Endothelial cell of hepatic sinusoid (primary cell): ENCODE data around the gene PCNX4.

Experiments used
- in situ Hi-C: cut with HindIII; loops from 2 replicates; pipeline ENCODE4 v1.10.0; 2017; ENCODE audit warnings: low sequenced_read_pairs

PCNX4 gene

DNA sequence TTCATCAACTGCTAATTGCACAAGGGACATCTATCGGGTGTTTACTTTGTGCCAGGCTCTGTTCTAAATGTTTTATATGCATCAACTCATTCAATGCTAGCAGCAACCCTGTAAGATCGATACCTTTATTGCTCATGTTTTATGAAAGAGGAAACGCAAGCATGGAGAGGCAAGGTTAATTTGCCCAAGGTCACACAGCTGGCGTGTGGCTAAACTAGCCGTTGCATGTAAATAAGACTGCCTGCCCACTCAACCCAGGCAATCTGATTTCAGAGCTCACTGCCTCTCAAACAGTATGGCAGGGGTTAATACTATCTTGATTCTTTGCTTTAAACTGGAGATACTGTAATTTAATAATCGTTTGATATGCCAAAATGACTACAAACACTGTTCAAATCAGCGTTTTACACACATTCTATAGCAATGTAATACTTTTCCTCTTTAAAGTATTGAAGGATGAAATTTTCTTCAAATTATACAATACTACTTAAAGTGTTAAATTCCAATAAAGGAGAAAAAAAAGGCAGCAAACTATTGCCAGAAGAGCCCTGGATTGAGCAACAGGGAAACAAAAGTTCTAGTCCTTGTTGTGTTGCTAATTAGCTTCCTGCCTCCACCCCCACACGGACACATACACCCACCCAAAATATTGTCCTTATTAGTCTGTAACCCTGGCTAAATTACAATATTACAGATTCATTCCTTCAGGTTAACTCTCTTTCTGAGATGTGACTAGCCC is 112.5 kb downstream of the PCNX4 start:
- in situ Hi-C loops: no loop called here

DNA sequence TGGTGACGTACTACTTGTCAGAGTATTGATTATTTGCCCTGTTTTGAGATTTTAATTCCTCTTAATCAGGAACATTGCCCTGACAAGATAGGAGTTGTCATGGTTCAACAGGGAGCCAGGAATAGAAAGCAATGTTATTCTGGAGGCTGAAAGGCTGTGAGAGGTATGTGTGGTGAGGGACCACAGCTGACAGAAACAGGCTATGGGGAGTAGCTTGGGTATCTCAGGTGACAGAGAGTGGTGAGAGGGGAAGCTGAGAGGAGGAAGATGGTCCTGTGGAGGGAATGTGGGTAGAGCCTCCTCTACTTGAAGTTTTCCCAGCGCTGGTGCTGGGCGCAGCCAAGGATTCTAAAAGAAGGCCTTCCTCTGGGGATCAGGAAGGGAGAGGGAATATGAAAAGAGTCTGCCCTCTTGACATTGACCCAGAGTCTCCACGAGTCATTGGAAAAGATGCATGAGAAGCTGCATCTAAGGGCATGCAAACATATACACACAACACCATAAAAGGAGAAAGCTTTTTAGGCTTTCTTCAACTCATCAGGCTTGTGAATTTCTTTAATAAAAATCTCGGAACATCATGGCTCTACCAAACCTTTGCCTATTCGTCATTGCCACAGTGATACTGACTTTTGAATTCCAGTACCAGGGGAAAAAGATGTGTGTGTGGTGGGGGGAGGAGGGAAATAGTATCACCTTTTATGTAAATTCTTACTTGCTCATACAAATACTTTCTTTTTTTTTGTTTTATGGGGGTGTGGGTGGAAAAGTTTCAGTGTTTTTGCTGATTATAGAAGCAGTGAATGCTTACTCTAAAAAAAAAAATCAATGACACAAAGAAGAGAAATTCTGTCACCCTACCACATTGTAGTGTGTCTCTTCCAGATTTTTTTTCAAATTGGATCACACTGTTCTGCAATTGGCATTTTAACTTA is 113.4 kb downstream of the PCNX4 start:
- in situ Hi-C loops: no loop called here

DNA sequence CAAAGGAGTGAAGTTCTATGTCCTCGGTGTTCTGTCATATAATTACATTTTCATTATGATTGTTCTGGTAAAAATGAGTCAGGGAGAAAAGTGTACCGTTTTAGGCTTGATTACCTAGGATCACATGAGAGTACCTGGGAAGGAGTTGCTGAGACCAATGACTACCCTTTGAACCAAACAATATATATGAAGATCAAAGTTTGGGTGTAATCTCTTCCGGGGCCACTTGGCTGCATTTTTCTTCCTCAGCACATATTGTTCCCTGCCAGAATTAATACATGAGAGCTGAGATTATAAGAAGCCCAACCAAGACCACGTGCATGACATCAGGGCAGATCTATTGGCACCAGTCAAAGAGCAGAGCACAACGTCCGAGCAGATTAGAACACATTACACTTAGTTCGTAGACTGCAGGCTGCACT is 114.5 kb downstream of the PCNX4 start:
- in situ Hi-C loops: no loop called here

DNA sequence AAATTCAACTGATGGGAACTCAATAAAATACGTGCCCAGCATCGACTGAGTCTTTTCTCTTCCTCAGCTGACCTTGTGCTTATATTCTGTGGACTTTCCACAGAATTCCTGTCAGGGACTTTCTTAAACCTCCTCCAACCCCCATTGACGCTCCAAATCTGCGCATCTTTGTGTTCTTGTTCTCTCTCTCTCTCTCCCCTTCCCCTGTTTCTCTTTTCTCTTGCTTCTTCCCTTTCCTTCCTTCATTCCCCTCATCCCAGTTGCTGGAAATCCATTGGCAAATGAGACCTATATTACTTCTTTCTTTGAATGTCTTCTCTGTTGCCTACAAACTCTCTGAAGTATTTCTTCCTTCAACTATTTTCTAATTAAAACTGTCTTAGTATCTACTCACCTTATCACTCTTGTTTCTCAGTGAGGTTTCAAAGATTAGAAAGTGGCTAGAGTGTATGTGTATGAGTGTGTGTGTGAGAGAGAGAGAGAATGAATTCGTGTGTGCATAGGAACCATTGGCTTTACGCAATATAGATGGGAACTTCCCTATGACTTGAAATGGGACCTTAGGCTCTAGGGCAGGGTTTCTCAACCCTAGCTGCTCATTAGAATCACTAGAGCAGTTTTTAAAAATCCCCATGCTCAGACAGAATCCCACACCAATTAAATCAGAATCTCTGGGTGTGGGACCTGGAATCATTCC is 115.3 kb downstream of the PCNX4 start:
- in situ Hi-C loops: no loop called here

- in situ Hi-C loops: no loop called here
Observed at GRCh38 chr14:60210703-60211102, 119.0 kb downstream of the PCNX4 start.

DNA sequence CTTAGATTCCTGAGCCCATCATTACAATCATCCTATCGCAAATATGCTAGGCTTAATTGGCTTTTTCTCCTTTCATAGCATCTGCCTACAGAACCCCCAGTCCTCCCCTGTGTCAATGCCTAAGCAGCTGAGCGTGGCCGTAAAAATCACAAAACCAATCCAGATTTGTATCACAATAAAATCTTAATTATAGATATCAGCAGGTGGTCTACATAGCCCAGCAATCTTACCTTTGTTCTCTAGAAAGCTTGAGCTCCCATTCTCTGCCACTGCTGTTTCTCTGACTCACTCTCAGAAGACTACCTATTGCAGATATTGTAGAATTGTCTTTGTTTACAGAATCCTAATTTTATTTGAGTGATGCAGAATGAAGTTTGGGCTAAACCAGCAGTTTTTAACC is 119.4 kb downstream of the PCNX4 start:
- in situ Hi-C loops: no loop called here

DNA sequence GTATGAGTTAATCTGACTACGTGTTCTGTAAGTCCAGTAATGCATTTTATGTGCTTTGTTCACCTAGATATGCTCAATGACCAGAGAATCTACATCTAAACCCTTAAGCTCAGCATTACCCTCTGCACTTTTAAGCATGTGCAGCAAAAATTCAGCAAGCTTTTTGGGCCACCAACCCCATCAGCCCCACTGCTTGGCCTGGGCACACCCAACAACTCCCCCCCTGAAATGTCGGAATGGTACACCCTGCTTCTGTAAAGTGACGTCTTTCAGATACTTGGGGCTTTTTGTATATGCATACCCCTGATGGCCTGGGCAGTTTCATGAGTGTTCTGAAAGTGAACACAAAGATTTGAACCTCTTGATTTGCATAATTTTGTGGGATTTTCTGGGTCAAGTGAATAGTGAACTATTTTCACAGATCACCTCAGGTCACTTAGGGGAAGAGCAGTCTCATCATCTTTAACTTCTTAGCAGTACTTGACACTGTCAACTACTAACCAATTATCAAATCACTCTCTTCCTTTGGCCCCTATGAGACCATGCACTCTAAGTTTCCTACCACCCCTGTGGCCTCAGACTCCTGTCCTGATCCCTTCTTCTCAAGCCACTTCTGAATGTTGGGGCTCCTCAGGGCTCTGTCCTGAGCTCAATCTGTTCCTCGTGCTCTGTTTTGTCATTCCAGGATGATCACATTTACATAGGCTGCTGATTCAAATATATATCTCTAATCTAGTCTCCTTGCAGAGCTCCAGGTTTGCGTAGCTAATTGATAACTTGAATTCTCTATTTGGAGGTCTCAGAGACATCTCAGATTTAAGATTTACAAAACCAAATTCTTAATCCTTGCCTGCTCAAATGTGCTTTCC is 121.0 kb downstream of the PCNX4 start:
- in situ Hi-C loops: no loop called here

DNA sequence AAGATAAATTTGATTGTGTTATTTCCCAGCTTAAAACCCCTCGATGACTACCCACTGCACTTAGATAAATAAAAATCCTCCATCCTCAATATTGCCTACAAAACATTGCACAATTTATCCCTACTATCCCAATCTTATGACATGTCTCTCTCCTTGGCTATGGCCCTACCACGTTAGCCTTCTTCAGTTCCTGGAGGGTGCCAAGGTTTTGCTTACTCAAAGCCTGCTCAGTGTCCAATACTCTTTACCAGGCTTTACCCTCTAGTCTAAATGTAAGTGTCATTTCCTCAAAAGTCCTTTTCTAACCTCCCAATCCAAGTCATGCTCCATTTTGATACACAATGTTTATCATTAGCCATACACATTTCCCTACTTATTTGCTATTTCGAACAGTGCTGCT is 122.3 kb downstream of the PCNX4 start:
- in situ Hi-C loops: no loop called here

DNA sequence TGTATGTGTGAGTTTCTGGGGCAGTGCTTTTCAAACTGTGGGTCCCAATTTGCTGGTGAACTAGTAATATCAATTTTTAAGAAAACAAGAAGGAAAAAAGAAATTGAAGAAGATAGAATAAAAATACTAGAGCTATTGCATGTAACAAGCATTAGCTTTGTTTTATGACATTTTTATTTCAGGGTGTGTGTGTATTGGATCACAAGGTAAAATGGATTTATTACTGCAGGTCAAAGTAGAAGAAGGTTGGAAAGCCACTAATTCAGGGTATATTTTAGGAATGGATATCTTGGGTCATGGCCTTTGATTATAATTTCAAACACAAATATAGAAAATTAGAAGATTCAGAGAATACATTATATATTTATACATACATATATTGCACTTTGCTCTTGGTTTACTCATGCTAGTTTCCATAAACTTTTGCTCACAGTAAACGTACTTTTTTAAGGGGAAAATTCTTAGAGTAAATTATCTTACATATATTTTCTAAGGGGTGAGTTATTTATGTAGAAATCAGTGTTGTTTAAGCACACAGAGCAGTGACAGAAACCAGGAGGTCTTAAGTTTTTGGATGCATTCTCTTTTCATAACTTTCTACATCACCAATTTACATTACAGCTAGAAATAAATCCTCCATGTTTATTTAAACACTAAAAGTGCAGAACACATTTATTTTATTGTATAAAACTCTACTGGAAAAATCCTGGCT is 122.8 kb downstream of the PCNX4 start:
- in situ Hi-C loops: no loop called here

DNA sequence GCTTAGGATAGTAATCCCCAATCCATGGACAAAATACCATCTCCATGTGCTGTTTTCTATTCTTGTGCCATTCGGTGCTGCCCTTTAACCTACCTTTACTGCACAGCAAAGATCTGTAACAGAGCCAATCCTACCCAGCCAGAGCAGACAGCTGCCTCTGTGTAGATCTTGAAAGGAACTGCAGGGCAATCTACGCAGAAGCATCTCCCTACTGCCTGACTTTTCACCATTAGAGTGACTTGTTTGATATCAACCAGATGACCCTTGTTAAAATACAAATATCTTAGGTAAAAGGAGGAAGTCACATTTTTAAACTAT is 123.4 kb downstream of the PCNX4 start:
- in situ Hi-C loops: no loop called here

DNA sequence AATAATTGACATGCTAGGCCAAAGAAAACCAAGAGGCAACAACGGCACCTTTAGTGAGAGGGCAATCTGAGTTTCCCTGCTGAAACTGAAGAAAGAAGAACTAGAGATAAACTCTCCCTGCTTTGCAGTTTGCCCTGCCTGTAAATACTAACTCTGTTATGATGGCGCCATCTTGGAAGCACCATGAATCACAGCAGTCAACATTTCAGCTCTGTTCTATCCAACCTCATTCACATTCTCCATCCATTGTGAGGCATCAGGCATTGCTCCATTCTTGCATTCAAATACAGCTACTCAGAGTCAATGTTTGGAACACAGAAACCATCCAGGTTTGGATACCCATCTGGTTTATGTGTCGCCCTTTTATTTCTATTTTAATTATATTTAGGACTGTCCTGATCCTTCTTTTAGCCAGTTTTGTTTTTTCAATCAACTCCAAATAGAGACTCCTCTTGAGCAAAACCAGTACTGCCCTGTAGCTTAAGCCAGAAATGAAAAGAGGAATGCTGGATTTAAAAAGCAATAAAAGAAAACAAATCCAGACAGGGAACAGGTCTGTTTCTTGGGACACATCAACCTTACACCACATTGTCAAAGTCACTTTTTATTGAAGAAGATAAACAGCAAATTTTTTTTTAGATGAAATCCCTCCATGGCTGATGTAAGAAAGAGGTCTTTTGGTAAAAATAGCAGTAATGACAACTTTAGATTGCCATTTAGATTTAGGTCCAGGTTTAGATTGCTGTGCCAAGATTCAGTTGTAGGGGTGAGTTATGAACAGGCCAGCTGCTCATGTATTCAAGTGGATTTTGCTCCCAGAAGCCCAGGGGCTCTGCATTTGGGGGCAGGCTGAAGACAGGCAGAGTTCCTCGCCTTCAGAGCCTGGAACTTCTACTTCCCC is 124.0 kb downstream of the PCNX4 start:
- in situ Hi-C loops: no loop called here

DNA sequence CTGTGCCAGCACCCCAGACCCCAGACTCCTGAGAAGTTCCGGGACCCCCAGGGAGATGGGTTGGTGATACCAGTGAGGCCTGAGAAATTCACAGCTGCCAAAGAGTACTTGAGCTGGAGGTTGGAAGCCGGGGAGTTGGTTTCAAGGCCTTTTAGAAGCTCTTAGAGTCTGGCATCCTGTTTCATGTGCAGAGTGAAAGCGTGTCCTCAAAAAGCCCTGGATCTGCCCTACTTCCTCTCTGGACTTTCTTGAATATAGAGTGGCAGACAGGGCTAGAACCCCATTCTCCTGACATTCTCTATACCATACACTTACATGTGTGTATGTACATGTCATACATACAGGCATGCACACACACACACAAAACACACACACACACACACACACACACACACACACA is 126.0 kb downstream of the PCNX4 start:
- in situ Hi-C loops: no loop called here
